ENCODE results near the gene GRID2IP.

GRID2IP gene

DNA sequence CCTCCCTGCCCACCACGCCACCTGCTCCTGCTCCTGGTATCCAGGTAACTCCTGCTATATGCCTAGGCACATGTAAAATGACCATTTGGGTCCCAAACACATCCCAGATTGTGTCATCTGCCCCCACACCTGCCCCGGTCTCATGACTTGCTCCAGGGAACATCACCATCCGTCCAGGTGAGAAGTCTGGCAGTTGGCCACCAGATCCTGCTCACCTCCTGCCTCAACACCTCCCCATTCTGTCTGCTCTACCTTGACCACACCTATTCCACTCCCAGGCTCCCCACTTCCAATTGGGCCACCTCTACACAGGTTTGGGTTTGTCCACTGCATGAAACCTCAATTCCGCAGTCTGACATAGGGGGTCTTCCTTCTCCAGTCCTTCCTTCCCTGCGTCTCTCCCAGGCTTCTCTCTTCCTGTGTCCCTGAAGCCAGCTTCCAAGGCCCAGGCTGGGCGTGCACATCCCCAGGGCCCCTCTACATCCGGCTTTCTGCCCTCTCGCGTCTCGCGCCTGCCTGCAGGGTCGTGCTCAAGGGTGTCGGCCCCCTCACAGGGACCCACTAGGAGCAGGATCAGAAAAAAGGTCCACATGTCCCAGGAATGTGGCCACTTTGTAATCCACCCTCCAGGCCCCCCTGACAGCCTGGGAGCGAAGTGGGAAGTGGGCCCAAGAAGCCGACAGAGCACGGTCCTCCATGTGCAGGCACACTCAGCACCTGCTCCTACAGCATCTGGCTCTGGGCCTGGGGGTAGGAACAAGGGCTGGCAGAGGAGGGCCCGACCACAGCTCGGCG, 54.2 kb downstream of the GRID2IP start:
- no peaks in the 10 kb centered on the region for H3K4me1 ChIP-seq (ENCODE audit: low read length)
- no peaks in the 10 kb centered on the region for H3K27me3 ChIP-seq (ENCODE audit: low read depth, low read length)
- TF ChIP-seq, protein P1, sequence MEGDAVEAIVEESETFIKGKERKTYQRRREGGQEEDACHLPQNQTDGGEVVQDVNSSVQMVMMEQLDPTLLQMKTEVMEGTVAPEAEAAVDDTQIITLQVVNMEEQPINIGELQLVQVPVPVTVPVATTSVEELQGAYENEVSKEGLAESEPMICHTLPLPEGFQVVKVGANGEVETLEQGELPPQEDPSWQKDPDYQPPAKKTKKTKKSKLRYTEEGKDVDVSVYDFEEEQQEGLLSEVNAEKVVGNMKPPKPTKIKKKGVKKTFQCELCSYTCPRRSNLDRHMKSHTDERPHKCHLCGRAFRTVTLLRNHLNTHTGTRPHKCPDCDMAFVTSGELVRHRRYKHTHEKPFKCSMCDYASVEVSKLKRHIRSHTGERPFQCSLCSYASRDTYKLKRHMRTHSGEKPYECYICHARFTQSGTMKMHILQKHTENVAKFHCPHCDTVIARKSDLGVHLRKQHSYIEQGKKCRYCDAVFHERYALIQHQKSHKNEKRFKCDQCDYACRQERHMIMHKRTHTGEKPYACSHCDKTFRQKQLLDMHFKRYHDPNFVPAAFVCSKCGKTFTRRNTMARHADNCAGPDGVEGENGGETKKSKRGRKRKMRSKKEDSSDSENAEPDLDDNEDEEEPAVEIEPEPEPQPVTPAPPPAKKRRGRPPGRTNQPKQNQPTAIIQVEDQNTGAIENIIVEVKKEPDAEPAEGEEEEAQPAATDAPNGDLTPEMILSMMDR (IDR thresholded peaks at IDR 0.05; ENCODE audit: low read depth, low read length), result no peak
- no peak for TF ChIP-seq EZH2phosphoT487 (IDR thresholded peaks at IDR 0.05; ENCODE audit: low read depth)
- no peaks in the 10 kb centered on the region for H3K9me3 ChIP-seq (ENCODE audit: insufficient read depth, low read length)
- no peaks in the 10 kb centered on the region for H3K79me2 ChIP-seq (ENCODE audit: low read length)
- H3K4me3 ChIP-seq (ENCODE audit: low read length), result no peak overlapping the region
- H3K36me3 ChIP-seq (replicated peaks; ENCODE audit: low read depth, low read length), result no peaks in the 10 kb centered on the region
- no peak overlapping the region for H3K27ac ChIP-seq (ENCODE audit: low read length)
- H2AFZ ChIP-seq (ENCODE audit: low read depth, low read length), result no peak overlapping the region
- no peak overlapping the region for H3K4me2 ChIP-seq (ENCODE audit: low read length)
- H3K9ac ChIP-seq (ENCODE audit: low read length), result no peak overlapping the region
- H4K20me1 ChIP-seq (ENCODE audit: insufficient read depth, low read length), result no peaks in the 10 kb centered on the region

DNA sequence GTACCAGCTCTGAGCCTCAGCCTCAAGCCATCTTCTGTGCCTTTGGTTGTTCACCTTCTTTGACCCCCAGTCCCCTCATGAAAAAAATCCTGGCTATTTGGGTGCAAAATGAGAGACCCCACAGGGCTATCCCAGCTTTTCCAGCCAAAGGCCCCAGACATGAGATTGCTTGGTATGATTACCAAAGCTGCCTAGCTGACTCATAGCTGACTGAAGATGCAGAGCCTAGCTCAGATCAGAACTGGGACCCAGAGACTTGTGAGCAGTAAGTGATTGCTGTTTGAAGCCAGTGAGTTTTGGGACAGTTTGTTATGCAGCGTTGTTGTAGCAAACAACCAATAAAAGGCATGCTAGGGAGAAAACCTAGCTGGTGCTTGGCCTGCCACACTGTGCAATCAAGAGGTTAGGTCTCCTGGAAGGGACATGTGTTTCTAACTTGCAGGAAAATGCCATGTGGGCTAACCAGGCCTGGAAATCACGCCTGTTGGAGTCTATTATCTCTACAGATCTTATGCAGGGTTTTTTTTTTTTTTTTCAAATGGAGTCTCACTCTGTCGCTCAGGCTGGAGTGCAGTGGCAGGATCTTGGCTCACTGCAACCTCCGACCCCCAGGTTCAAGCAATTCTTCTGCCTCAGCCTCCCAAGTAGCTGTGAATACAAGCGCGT, 55.5 kb downstream of the GRID2IP start:
- Histone ChIP-seq H3K9me3 (ENCODE audit: insufficient read depth, low read length) (no peaks in the 10 kb centered on the region), H3K36me3 (replicated peaks; ENCODE audit: low read depth, low read length) (no peaks in the 10 kb centered on the region), H3K4me3 (ENCODE audit: low read length) (no peak overlapping the region), H4K20me1 (ENCODE audit: insufficient read depth, low read length) (no peaks in the 10 kb centered on the region), H3K4me2 (ENCODE audit: low read length) (no peak overlapping the region), H2AFZ (ENCODE audit: low read depth, low read length) (no peak overlapping the region), H3K27ac (ENCODE audit: low read length) (no peak overlapping the region), H3K4me1 (ENCODE audit: low read length) (no peaks in the 10 kb centered on the region), H3K79me2 (ENCODE audit: low read length) (no peaks in the 10 kb centered on the region), H3K9ac (ENCODE audit: low read length) (no peak overlapping the region), H3K27me3 (ENCODE audit: low read depth, low read length) (no peaks in the 10 kb centered on the region)
- TF ChIP-seq, protein P1 (IDR thresholded peaks at IDR 0.05; ENCODE audit: low read depth, low read length), result no peak
- no peak for TF ChIP-seq EZH2phosphoT487 (IDR thresholded peaks at IDR 0.05; ENCODE audit: low read depth)

DNA sequence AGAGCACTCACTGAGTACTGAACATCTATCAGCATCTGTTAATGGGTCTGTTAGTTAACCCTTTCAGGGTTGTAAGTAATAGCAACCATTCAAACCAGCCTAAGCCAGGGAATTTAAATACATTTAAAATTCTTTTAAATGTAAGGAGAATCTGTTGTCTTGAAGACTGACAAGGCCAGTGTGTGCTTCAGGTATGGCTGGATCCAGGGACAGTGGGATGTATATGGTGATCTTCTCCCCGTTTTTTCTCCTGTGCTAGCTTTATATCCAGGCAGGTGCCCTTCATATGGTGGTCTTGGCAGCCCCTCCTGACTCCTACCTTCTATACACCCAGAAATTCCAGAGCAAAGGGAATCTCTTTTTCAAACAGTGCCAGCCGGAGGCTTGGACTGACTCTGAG, 56.9 kb downstream of the GRID2IP start:
- no peaks in the 10 kb centered on the region for H3K79me2 ChIP-seq (ENCODE audit: low read length)
- H3K27me3 ChIP-seq (ENCODE audit: low read depth, low read length), result no peaks in the 10 kb centered on the region
- no peaks in the 10 kb centered on the region for H4K20me1 ChIP-seq (ENCODE audit: insufficient read depth, low read length)
- no peak for TF ChIP-seq EZH2phosphoT487 (IDR thresholded peaks at IDR 0.05; ENCODE audit: low read depth)
- TF ChIP-seq, protein P1 (IDR thresholded peaks at IDR 0.05; ENCODE audit: low read depth, low read length), result no peak
- H3K9me3 ChIP-seq (ENCODE audit: insufficient read depth, low read length), result no peaks in the 10 kb centered on the region
- H3K36me3 ChIP-seq (replicated peaks; ENCODE audit: low read depth, low read length), result no peaks in the 10 kb centered on the region
- H3K4me3 ChIP-seq (ENCODE audit: low read length), result no peak overlapping the region
- H3K27ac ChIP-seq (ENCODE audit: low read length), result no peak overlapping the region
- H3K9ac ChIP-seq (ENCODE audit: low read length), result no peak overlapping the region
- H3K4me2 ChIP-seq (ENCODE audit: low read length), result no peak overlapping the region
- H3K4me1 ChIP-seq (ENCODE audit: low read length), result no peaks in the 10 kb centered on the region
- H2AFZ ChIP-seq (ENCODE audit: low read depth, low read length), result no peak overlapping the region

DNA sequence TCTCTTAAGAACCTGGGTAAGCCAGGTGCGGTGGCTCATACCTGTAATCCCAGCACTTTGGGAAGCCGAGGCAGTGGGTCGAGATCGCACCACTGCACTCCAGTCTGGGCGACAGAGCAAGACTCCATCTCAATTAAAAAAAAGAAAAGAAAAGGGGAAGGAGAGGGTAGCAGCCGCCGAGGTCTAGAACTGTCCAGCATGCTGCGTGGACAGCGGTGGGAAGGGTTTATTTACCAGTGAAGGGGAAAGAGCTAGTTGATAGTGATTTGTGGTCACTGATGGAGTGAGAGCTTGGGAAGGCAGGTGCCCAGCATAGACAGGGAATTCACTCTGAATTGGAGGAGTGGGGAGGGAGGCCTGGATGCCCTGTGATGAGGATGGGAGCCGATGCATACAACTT, 60.1 kb downstream of the GRID2IP start:
- no peaks in the 10 kb centered on the region for H3K36me3 ChIP-seq (replicated peaks; ENCODE audit: low read depth, low read length)
- no peak for TF ChIP-seq EZH2phosphoT487 (IDR thresholded peaks at IDR 0.05; ENCODE audit: low read depth)
- TF ChIP-seq, protein P1 (IDR thresholded peaks at IDR 0.05; ENCODE audit: low read depth, low read length), result no peak
- H3K9me3 ChIP-seq (ENCODE audit: insufficient read depth, low read length), result no peaks in the 10 kb centered on the region
- H3K9ac ChIP-seq (ENCODE audit: low read length), result no peak overlapping the region
- no peak overlapping the region for H3K27ac ChIP-seq (ENCODE audit: low read length)
- H3K27me3 ChIP-seq (ENCODE audit: low read depth, low read length), result no peaks in the 10 kb centered on the region
- no peak overlapping the region for H3K4me3 ChIP-seq (ENCODE audit: low read length)
- H4K20me1 ChIP-seq (ENCODE audit: insufficient read depth, low read length), result no peaks in the 10 kb centered on the region
- H3K4me2 ChIP-seq (ENCODE audit: low read length), result no peak overlapping the region
- no peaks in the 10 kb centered on the region for H3K79me2 ChIP-seq (ENCODE audit: low read length)
- no peak overlapping the region for H2AFZ ChIP-seq (ENCODE audit: low read depth, low read length)
- H3K4me1 ChIP-seq (ENCODE audit: low read length), result no peaks in the 10 kb centered on the region
